Breast epithelium (tissue), 3 donors: Measurements from ENCODE around the gene SGPP1.

Experiments used
- CTCF ChIP-seq, 3 donors: fragments of 450-650 bp; IDR thresholded peaks; one replicate each; pipeline ENCODE4 v1.5.1; 2016 to 2017; ENCODE audit warnings: antibody characterized with exemption in 3 of 3, mild to moderate bottlenecking in 3 of 3, moderate library complexity in 3 of 3
- POLR2A ChIP-seq: fragments of 450-650 bp; IDR thresholded peaks from one replicate; pipeline ENCODE4 v1.6.1; 2016; ENCODE audit warnings: antibody characterized with exemption, mild to moderate bottlenecking, moderate library complexity
- POLR2AphosphoS5 ChIP-seq, 3 donors: sonication (generic); formaldehyde crosslinking; IDR thresholded peaks; one replicate each; pipeline ENCODE4 v1.6.1; 2017; ENCODE audit warnings: antibody characterized with exemption in 3 of 3

- TF ChIP-seq CTCF (IDR thresholded peaks at IDR 0.05), result no peak
- no peak for TF ChIP-seq POLR2A
- no peak for TF ChIP-seq POLR2AphosphoS5 (IDR thresholded peaks at IDR 0.05)
Observed at GRCh38 chr14:63652406-63652805, 75.5 kb downstream of the SGPP1 start.
